GM23248 (cell line): ENCODE measurements around the gene DAND5. TPM values are rescaled to one million over a fixed set of nuclear protein-coding genes. Genes with fewer than 3 reads are reported as not detected.
A peak's percentile ranks its signal among the peaks of the same experiment; 100 is the strongest.

Source experiments
- DNase-seq: peaks from one replicate; pipeline ENCODE4 v3.0.0-alpha.2; 2015
- H2AFZ ChIP-seq: fragments of 200-600 bp; sonication (generic); 2 replicates; pipeline ENCODE4 v1.6.1; 2016; ENCODE audit warnings: antibody characterized with exemption
- H3F3A ChIP-seq: fragments of 200-600 bp; sonication (generic); 2 replicates; pipeline ENCODE4 v1.6.1; 2016; ENCODE audit warnings: mild to moderate bottlenecking, antibody characterized with exemption, mixed run types; ENCODE audit not compliant: insufficient read depth
- H3K27ac ChIP-seq: fragments of 200-600 bp; sonication (generic); 2 replicates; pipeline ENCODE4 v1.5.1; 2016; ENCODE audit warnings: mild to moderate bottlenecking
- H3K27me3 ChIP-seq: fragments of 200-600 bp; sonication (generic); replicated peaks from 2 replicates; pipeline ENCODE4 v1.6.1; 2016; ENCODE audit warnings: mild to moderate bottlenecking; ENCODE audit not compliant: insufficient read depth
- H3K36me3 ChIP-seq: fragments of 200-600 bp; sonication (generic); 2 replicates; pipeline ENCODE4 v1.6.1; 2016; ENCODE audit warnings: low read depth, mild to moderate bottlenecking
- H3K4me1 ChIP-seq: fragments of 200-600 bp; sonication (generic); 2 replicates; pipeline ENCODE4 v1.6.1; 2016; ENCODE audit warnings: mild to moderate bottlenecking; ENCODE audit not compliant: insufficient read depth
- H3K4me2 ChIP-seq: fragments of 200-600 bp; sonication (generic); one replicate; pipeline ENCODE4 v1.6.1; 2016; ENCODE audit warnings: mild to moderate bottlenecking; ENCODE audit not compliant: unreplicated experiment
- H3K4me3 ChIP-seq: fragments of 200-600 bp; sonication (generic); 2 replicates; pipeline ENCODE4 v1.5.1; 2016; ENCODE audit warnings: mild to moderate bottlenecking
- H3K79me2 ChIP-seq: fragments of 200-600 bp; sonication (generic); 2 replicates; pipeline ENCODE4 v1.6.1; 2016; ENCODE audit warnings: mild to moderate bottlenecking; ENCODE audit not compliant: insufficient read depth
- H3K9ac ChIP-seq: fragments of 200-600 bp; sonication (generic); 2 replicates; pipeline ENCODE4 v1.6.1; 2016; ENCODE audit warnings: mild to moderate bottlenecking
- H3K9me2 ChIP-seq: fragments of 200-600 bp; sonication (generic); 2 replicates; pipeline ENCODE4 v1.6.1; 2016; ENCODE audit warnings: mixed run types, mild to moderate bottlenecking, moderate library complexity; ENCODE audit not compliant: insufficient read depth
- H3K9me3 ChIP-seq: fragments of 200-600 bp; sonication (generic); one replicate; pipeline ENCODE4 v1.6.1; 2017; ENCODE audit warnings: low read depth
- H4K20me1 ChIP-seq: fragments of 200-600 bp; sonication (generic); 2 replicates; pipeline ENCODE4 v1.6.0; 2016; ENCODE audit not compliant: insufficient read depth
- EZH2 ChIP-seq: fragments of 200-600 bp; sonication (generic); IDR thresholded peaks from 2 replicates; pipeline ENCODE4 v1.6.1; 2018; ENCODE audit warnings: antibody characterized with exemption, mild to moderate bottlenecking; ENCODE audit not compliant: insufficient read depth, poor library complexity, severe bottlenecking
- EZH2phosphoT487 ChIP-seq: fragments of 200-600 bp; sonication (generic); IDR thresholded peaks from 2 replicates; pipeline ENCODE4 v1.6.1; 2018; ENCODE audit warnings: antibody characterized with exemption, moderate library complexity, mild to moderate bottlenecking, low read depth; ENCODE audit not compliant: insufficient read depth
- WGBS, 2 experiments: methylation state at CpG; one replicate each; pipeline ENCODE4 v1.1.6; 2015 to 2017; ENCODE audit warnings: low lambda C conversion rate in 2 of 2, low coverage in 1 of 2; ENCODE audit errors: missing lambda C conversion rate in 2 of 2; 5-methylcytosine and 5-hydroxymethylcytosine counted together
- in situ Hi-C: fragments of 300-500 bp; cut with MboI; formaldehyde crosslinking; loops from 2 replicates; pipeline ENCODE4 v1.15.0; 2020
- polyA plus RNA-seq: library from polyadenylated mRNA; unstranded; fragments of >200 nt; fragmentation: Nextera tagmentation; extraction: Ambion mirVana; gene quantifications from 2 replicates; pipeline ENCODE4 v1.2.1, GENCODE V29; 2016
- total RNA-seq: library from RNA; depleted of rRNA; stranded (reverse); fragments of >200 nt; shearing (Covaris generic); gene quantifications from 2 replicates; pipeline ENCODE4 v1.2.3, GENCODE V29; 2014

Gene DAND5
- total and polyA plus RNA-seq, 2 experiments from 2014 or later = not detected

DNA sequence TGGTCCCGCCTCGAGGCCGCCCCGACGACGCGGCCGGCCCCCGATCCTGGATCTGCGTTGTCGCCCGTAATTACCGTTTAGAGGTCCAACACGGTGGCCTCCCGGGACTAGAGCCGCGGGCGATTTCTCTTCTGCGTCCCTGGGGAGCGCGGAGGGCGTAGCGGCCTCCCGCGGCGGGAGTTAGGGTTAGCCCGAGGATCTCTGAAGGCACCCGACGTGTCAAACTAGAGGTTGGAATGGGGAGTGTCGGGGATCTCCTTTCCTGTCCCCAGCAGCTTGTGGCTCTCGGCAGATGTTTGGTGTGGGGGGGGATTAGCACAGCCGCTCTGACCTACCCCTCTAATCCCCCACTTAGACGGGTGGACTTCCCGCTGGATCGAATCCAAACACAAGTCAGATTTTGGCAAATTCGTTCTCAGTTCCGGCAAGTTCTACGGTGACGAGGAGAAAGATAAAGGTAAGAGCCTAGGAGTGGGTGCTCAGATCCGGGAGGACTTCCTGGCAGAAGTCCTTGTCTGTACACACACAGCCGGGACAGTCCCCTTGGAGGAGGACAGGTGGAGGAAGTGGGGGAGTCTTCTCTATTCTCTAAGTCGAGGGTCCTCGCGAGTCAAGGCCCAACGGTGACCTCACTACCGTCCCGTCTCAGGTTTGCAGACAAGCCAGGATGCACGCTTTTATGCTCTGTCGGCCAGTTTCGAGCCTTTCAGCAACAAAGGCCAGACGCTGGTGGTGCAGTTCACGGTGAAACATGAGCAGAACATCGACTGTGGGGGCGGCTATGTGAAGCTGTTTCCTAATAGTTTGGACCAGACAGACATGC, 30.4 kb upstream of the DAND5 start:
- peak; percentile 90 for DNase-seq
- in situ Hi-C loops = no loop called here
- Histone ChIP-seq H3K79me2 (peaks cover 53% of the 10 kb centered on the region), H3K27ac (peak overlapping the region; percentile 81), H3K4me3 (peak overlapping the region; percentile 90), H3K9me2 (no peaks in the 10 kb centered on the region), H3F3A (peaks cover 44% of the 10 kb centered on the region), H3K4me1 (peaks cover 17% of the 10 kb centered on the region), H3K36me3 (peaks cover 35% of the 10 kb centered on the region), H4K20me1 (0 out of 2 replicates have a peak, but pooled peaks cover 6% of the 10 kb centered on the region), H3K4me2 (peak overlapping the region; percentile 92), H3K9me3 (no peaks in the 10 kb centered on the region), H3K27me3 (no peaks in the 10 kb centered on the region), H3K9ac (peak overlapping the region; percentile 97), H2AFZ (no peak overlapping the region)
- TF ChIP-seq EZH2phosphoT487 (no peak), EZH2 (no peak)
- WGBS, 2 experiments = 1 to 2% methylated on average over 54 of the region's 54 CpGs

- peaks cover 53% of the 10 kb centered on the region for H3K79me2 ChIP-seq
Measured at GRCh38 chr19:12939975-12940423, 29.4 kb upstream of the DAND5 start.

GRCh38 chr19:12940897-12941296, 28.5 kb upstream of the DAND5 start:
- peaks cover 53% of the 10 kb centered on the region for H3K79me2 ChIP-seq
- DNase-seq = no peak
- WGBS, 2 experiments = 80 to 87% methylated on average over 2 of the region's 2 CpGs
- peak overlapping the region; percentile 97 for H3K9ac ChIP-seq
- peak overlapping the region; percentile 81; the same call in 1 of the 2 replicates for H3K27ac ChIP-seq
- peaks cover 19% of the 10 kb centered on the region for H3K4me1 ChIP-seq
- H4K20me1 ChIP-seq = 0 out of 2 replicates have a peak, but pooled peaks cover 6% of the 10 kb centered on the region
- H3K36me3 ChIP-seq = peaks cover 47% of the 10 kb centered on the region
- no peaks in the 10 kb centered on the region for H3K9me2 ChIP-seq
- in situ Hi-C loops = no loop called here
- H3F3A ChIP-seq = peaks cover 57% of the 10 kb centered on the region
- no peak for TF ChIP-seq EZH2phosphoT487
- TF ChIP-seq EZH2 = no peak
- no peak overlapping the region for H2AFZ ChIP-seq
- H3K4me3 ChIP-seq = peak overlapping the region; percentile 90
- no peaks in the 10 kb centered on the region for H3K27me3 ChIP-seq
- H3K9me3 ChIP-seq = no peaks in the 10 kb centered on the region
- H3K4me2 ChIP-seq = peak overlapping the region; percentile 92

More at GRCh38 chr19:12939975-12940423, 29.4 kb upstream of the DAND5 start:
- Histone ChIP-seq H3K9ac (peak overlapping the region; percentile 97), H3K4me1 (peaks cover 19% of the 10 kb centered on the region), H3K9me2 (no peaks in the 10 kb centered on the region), H3K27ac (peak overlapping the region; percentile 81), H3K4me3 (peak overlapping the region; percentile 90), H3K36me3 (peaks cover 44% of the 10 kb centered on the region), H3K27me3 (no peaks in the 10 kb centered on the region), H4K20me1 (0 out of 2 replicates have a peak, but pooled peaks cover 6% of the 10 kb centered on the region), H3K9me3 (no peaks in the 10 kb centered on the region), H3F3A (peaks cover 54% of the 10 kb centered on the region), H3K4me2 (peak overlapping the region; percentile 92), H2AFZ (no peak overlapping the region)
- TF ChIP-seq EZH2phosphoT487 = no peak
- no peak for TF ChIP-seq EZH2
- WGBS, 2 experiments = 47 to 49% methylated on average over 10 of the region's 10 CpGs
- peak; percentile 12 for DNase-seq
- in situ Hi-C loops = no loop called here

DNA sequence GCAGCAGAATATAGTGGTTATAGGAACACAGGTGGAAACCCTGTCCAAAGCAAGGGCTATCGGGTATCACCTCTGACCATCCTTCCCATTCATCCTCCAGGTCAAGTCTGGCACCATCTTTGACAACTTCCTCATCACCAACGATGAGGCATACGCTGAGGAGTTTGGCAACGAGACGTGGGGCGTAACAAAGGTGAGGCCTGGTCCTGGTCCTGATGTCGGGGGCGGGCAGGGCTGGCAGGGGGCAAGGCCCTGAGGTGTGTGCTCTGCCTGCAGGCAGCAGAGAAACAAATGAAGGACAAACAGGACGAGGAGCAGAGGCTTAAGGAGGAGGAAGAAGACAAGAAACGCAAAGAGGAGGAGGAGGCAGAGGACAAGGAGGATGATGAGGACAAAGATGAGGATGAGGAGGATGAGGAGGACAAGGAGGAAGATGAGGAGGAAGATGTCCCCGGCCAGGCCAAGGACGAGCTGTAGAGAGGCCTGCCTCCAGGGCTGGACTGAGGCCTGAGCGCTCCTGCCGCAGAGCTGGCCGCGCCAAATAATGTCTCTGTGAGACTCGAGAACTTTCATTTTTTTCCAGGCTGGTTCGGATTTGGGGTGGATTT, 25.8 kb upstream of the DAND5 start:
- peaks cover 47% of the 10 kb centered on the region for H3K36me3 ChIP-seq
- H3K4me2 ChIP-seq = no peak overlapping the region

More for the DNA sequence above, 25.8 kb upstream of the DAND5 start:
- H3F3A ChIP-seq = peaks cover 57% of the 10 kb centered on the region
- WGBS, 2 experiments = 83 to 88% methylated on average over 17 to 18 of the region's 18 CpGs
- no peak overlapping the region for H3K4me3 ChIP-seq
- TF ChIP-seq EZH2 = no peak
- no peak for TF ChIP-seq EZH2phosphoT487
- peak overlapping the region; percentile 22 for H3K27ac ChIP-seq
- H3K9me2 ChIP-seq = no peaks in the 10 kb centered on the region
- in situ Hi-C loops = no loop called here
- peaks cover 76% of the 10 kb centered on the region for H3K79me2 ChIP-seq
- DNase-seq = no peak
- H3K9me3 ChIP-seq = no peaks in the 10 kb centered on the region
- no peaks in the 10 kb centered on the region for H3K27me3 ChIP-seq
- no peak overlapping the region for H2AFZ ChIP-seq
- H3K9ac ChIP-seq = no peak overlapping the region
- H3K4me1 ChIP-seq = peaks cover 32% of the 10 kb centered on the region
- 0 out of 2 replicates have a peak, but pooled peaks cover 6% of the 10 kb centered on the region for H4K20me1 ChIP-seq
